Measurements from ENCODE around the gene C3orf80. TPM values are rescaled to one million over a fixed set of nuclear protein-coding genes. Genes with fewer than 3 reads are reported as not detected.
"Not testable (repeated sequence)": the region's sequence is repeated elsewhere in the genome, so short reads cannot be mapped to it uniquely, and the experiment has no call there.

C3orf80 gene
- total RNA-seq (10 to 100 TPM in 3 of 4 donors, 1 to 10 TPM in 1; 5.8 to 28.3 (median 23.4) TPM), polyA plus RNA-seq (under 1 TPM in 2 of 3 donors, not detected in 1; under 0.01 to 0.80 TPM)

GRCh38 chr3:160225176-160226025 is at the start of gene C3orf80:
Gene C3orf80 (plus strand): TSS chr3:160225422. CDS start chr3:160225636, 214 bp downstream.
- peak within 1 kb of the TSS in 3 of 4 donors; percentile 82 to 85 (median 84) for H3K27ac ChIP-seq
- H3K36me3 ChIP-seq, result no peaks in the 10 kb centered on the region
- 1% methylated on average over 104 of the region's 104 CpGs for WGBS, 2 donors
- no peak for TF ChIP-seq EP300 (IDR thresholded peaks at IDR 0.05)
- peak in 1 of 4 donors; percentile 18 for TF ChIP-seq POLR2AphosphoS5 (IDR thresholded peaks at IDR 0.05)
- TF ChIP-seq CTCF (IDR thresholded peaks at IDR 0.05), result peak in 1 of 4 experiments; percentile 30
- peak in 1 of 2 donors; percentile 8 for TF ChIP-seq POLR2A (IDR thresholded peaks at IDR 0.05)
- H3K4me3 ChIP-seq, result peak within 1 kb of the TSS; percentile 54 to 81 (median 79)
- H3K27me3 ChIP-seq, result peaks cover 0 to 11% (median 0%) of the 10 kb centered on the region in 3 donors
- DNase-seq, result peak; percentile 87
- no peaks in the 10 kb centered on the region for H3K9me3 ChIP-seq
- intact Hi-C loops (cut with DNase I), result loop anchor here (2.0 to 5.0 kb wide), 2 partner anchors 63 to 117 kb away; no protein-coding TSS in a partner anchor
- peaks cover 0 to 52% (median 36%) of the 10 kb centered on the region in 4 donors for H3K4me1 ChIP-seq

DNA sequence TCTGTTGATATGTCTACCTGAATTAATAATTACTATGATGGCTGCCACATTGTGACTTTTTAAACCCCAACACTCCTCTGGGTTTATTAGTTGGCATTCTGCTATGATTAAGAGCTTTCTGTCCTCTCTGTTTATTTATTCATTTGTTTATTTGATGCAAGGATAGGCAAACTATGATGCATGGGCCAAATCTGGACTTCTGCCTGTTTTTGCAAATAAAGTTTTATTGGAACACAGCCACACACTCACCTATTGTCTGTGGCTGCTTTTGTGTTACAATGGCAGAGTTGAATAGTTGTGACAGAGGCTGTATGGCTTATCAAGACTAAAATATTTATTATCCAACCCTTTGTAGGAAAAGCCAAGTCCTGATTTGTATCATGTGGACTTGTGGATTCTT is 48.3 kb upstream of the C3orf80 start:
- H3K4me1 ChIP-seq, result peaks cover 0 to 22% (median 18%) of the 10 kb centered on the region in 4 donors
- H3K27me3 ChIP-seq, result no peaks in the 10 kb centered on the region
- H3K36me3 ChIP-seq, result no peaks in the 10 kb centered on the region
- no peak for DNase-seq
- intact Hi-C loops (cut with DNase I), result no loop called here
- H3K27ac ChIP-seq, result no peak overlapping the region
- no peaks in the 10 kb centered on the region for H3K9me3 ChIP-seq
- no peak overlapping the region for H3K4me3 ChIP-seq
- no peak for TF ChIP-seq CTCF (IDR thresholded peaks at IDR 0.05)
- TF ChIP-seq EP300 (IDR thresholded peaks at IDR 0.05), result no peak
- TF ChIP-seq POLR2AphosphoS5 (IDR thresholded peaks at IDR 0.05), result no peak
- no peak for TF ChIP-seq POLR2A (IDR thresholded peaks at IDR 0.05)

DNA sequence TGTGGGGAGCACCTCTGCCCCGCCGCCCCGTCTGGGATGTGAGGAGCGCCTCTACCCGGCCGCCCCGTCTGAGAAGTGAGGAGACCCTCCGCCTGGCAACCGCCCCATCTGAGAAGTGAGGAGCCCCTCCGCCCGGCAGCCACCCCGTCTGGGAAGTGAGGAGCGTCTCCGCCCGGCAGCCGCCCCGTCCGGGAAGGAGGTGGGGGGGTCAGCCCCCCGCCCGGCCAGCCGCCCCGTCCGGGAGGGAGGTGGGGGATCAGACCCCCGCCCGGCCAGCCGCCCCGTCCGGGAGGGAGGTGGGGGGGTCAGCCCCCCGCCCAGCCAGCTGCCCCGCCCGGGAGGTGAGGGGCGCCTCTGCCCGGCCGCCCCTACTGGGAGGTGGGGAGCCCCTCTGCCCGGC is 46.6 kb upstream of the C3orf80 start:
- H3K4me1 ChIP-seq, result peaks cover 0 to 29% (median 25%) of the 10 kb centered on the region in 4 donors
- H3K27ac ChIP-seq; DNase-seq; H3K27me3 ChIP-seq; intact Hi-C loops (cut with DNase I); H3K4me3 ChIP-seq; H3K9me3 ChIP-seq; H3K36me3 ChIP-seq: not testable (repeated sequence)
- WGBS, 2 donors, result 95 to 96% methylated on average over 35 of the region's 35 CpGs

DNA sequence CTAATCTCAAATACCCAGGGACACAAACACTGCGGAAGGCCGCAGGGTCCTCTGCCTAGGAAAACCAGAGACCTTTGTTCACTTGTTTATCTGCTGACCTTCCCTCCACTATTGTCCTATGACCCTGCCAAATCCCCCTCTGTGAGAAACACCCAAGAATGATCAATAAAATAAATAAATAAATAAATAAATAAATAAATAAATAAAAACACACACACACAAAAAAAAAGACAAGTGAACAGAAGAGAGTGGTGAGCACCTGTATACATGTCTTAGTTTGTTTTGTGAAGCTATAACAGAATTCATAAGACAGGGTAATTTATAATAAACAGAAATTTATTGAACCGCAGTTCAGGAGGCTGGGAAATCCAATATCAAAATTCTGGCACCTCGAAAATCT is 45.8 kb upstream of the C3orf80 start:
- intact Hi-C loops (cut with DNase I), result not testable (repeated sequence)

DNA sequence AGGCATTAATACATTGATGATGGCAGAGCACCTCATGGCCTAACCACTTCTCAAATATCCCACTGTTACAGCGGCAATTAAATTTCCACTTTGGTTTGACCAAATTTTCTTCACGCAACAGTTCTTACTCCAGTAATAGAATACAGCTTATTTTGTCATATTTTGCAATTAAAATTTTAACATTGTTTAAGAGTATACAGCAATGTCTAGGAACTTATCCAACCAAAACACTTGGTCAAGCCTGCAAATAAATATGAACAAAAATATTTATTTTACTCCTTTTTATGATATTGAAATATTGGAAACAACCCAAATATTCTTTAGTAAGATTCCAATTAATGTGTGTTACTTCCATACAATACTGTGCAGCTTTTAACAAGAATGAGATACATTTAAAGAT is 45.3 kb upstream of the C3orf80 start:
- H3K4me1 ChIP-seq, result peaks cover 0 to 41% (median 37%) of the 10 kb centered on the region in 4 donors
- no peaks in the 10 kb centered on the region for H3K27me3 ChIP-seq
- no peaks in the 10 kb centered on the region for H3K9me3 ChIP-seq
- WGBS, 2 donors, result 83 to 91% methylated on average over 2 of the region's 2 CpGs
- no peak for TF ChIP-seq CTCF (IDR thresholded peaks at IDR 0.05)
- H3K4me3 ChIP-seq, result no peak overlapping the region
- H3K36me3 ChIP-seq, result no peaks in the 10 kb centered on the region
- DNase-seq, result no peak
- intact Hi-C loops (cut with DNase I), result loop anchor here (2.0 to 10.0 kb wide), 2 partner anchors 41 to 345 kb away; partner anchors contain the start of gene SCHIP1
- H3K27ac ChIP-seq, result peak overlapping the region in 3 of 4 donors; percentile 74 to 80 (median 74)

More for the DNA sequence above, 45.8 kb upstream of the C3orf80 start:
- H3K27me3 ChIP-seq, H3K36me3 ChIP-seq, DNase-seq, H3K4me3 ChIP-seq, H3K9me3 ChIP-seq: not testable (repeated sequence)
- peak overlapping the region in 3 of 4 donors; percentile 74 to 80 (median 74) for H3K27ac ChIP-seq
- H3K4me1 ChIP-seq, result peaks cover 0 to 36% (median 32%) of the 10 kb centered on the region in 4 donors
- WGBS, 2 donors, result 89 to 93% methylated on average over 2 of the region's 4 CpGs

Data from sigmoid colon (tissue), 7 donors.